ENCODE data around the gene MVP. TPM values are rescaled to one million over a fixed set of nuclear protein-coding genes. Genes with fewer than 3 reads are reported as not detected.

The MVP gene
- total RNA-seq, 1 donor = 273 TPM

DNA sequence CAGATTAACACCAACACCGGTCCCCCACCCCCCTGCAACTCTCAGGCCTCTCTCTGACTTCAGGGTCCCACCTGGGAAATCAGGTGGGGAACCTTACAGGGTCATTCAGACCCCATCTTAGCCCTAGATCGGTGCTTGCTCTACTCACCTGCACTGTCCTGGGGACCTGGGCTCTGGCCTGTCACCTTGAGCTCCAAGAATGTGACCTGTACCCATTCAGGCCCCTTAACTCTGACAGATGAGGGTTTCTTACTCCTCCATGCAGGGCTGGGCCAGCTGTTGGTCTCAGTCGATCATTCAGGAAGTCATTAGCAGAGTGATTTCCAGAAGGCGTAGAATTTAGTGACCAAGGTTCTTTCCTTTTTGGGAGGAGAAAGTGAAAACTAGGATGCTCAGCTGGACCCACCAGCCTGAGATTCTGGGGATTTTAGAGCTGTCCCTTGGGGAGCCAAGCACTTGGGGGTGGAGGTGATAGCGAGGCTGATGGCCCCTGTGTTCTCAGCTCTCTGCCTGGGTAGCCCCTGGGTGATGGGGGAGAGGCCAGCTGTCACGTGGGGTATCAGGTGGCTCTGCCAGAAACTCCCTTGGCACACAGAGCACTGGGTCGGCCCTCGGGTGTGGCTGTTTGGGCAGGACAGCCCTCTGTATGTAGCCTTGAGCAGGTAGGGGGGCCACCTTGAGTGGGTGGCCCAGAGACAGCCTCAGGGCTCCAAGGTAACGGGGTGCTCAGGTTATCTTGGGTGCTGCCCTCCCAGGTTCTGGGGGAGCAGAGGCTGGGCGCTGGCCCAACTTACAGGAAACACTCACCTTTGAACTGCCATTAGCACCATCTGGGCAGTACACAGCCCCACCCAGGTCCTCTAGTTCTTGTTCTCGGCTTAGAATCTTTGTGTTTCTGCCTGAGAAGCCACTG is 724 bp downstream of the MVP start:
- peak overlapping the region; percentile 88 for H3K27ac ChIP-seq (ENCODE audit: low read depth, low read length)
- no peaks in the 10 kb centered on the region for H3K27me3 ChIP-seq (ENCODE audit: insufficient read depth, low read length)
- peak; percentile 89 for DNase-seq (ENCODE audit: insufficient read length, low spot score, missing footprints)
- peak overlapping the region; percentile 99 for H3K4me2 ChIP-seq (ENCODE audit: insufficient read depth, low read length)
- H3K4me3 ChIP-seq (ENCODE audit: insufficient read depth, low read length) = peak overlapping the region; percentile 90
- peaks cover 16% of the 10 kb centered on the region for H3K36me3 ChIP-seq (ENCODE audit: insufficient read depth, low read length)
- peaks cover 66% of the 10 kb centered on the region for H3K4me1 ChIP-seq (ENCODE audit: insufficient read depth, low read length)
- H4K20me1 ChIP-seq (ENCODE audit: insufficient read depth, low read length) = peaks cover 24% of the 10 kb centered on the region
- H3K9me3 ChIP-seq (ENCODE audit: low read depth, low read length) = no peaks in the 10 kb centered on the region
- TF ChIP-seq, protein P1, sequence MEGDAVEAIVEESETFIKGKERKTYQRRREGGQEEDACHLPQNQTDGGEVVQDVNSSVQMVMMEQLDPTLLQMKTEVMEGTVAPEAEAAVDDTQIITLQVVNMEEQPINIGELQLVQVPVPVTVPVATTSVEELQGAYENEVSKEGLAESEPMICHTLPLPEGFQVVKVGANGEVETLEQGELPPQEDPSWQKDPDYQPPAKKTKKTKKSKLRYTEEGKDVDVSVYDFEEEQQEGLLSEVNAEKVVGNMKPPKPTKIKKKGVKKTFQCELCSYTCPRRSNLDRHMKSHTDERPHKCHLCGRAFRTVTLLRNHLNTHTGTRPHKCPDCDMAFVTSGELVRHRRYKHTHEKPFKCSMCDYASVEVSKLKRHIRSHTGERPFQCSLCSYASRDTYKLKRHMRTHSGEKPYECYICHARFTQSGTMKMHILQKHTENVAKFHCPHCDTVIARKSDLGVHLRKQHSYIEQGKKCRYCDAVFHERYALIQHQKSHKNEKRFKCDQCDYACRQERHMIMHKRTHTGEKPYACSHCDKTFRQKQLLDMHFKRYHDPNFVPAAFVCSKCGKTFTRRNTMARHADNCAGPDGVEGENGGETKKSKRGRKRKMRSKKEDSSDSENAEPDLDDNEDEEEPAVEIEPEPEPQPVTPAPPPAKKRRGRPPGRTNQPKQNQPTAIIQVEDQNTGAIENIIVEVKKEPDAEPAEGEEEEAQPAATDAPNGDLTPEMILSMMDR (IDR thresholded peaks at IDR 0.05; ENCODE audit: extremely low read depth, low read depth, low read length) = no peak
- peak overlapping the region; percentile 44 for H2AFZ ChIP-seq (ENCODE audit: low read length)
- peaks cover 81% of the 10 kb centered on the region for H3K79me2 ChIP-seq (ENCODE audit: insufficient read depth, low read length)

DNA sequence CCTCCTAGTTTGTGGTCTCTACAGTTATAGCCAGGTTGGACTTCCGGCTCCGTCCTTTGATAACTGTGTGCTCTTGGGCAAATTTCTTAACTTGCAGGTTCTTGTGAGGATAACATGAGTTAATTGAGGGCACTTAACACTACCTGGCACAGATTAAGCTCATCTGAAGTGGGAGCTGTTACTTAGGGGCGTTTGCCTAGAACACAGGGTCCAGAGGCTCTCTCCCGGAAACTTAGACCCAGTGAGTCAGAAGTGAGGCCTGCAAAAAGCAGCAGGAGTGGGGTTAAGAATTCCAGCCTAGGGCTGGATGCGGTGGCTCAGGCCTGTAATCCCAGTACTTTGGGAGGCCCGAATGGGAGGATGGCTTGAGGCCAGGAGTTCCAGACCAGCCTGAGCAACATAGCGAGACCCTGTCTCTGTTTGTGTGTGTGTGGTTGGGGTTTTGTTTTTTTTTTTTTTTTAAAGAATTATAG is 1.4 kb downstream of the MVP start:
- H3K4me3 ChIP-seq (ENCODE audit: insufficient read depth, low read length) = peak overlapping the region; percentile 90
- H3K4me2 ChIP-seq (ENCODE audit: insufficient read depth, low read length) = peak overlapping the region; percentile 99
- peaks cover 86% of the 10 kb centered on the region for H3K79me2 ChIP-seq (ENCODE audit: insufficient read depth, low read length)
- H4K20me1 ChIP-seq (ENCODE audit: insufficient read depth, low read length) = peaks cover 26% of the 10 kb centered on the region
- peak overlapping the region; percentile 44 for H2AFZ ChIP-seq (ENCODE audit: low read length)
- peaks cover 16% of the 10 kb centered on the region for H3K36me3 ChIP-seq (ENCODE audit: insufficient read depth, low read length)
- TF ChIP-seq, protein P1 (IDR thresholded peaks at IDR 0.05; ENCODE audit: extremely low read depth, low read depth, low read length) = no peak
- H3K27me3 ChIP-seq (ENCODE audit: insufficient read depth, low read length) = no peaks in the 10 kb centered on the region
- no peaks in the 10 kb centered on the region for H3K9me3 ChIP-seq (ENCODE audit: low read depth, low read length)
- DNase-seq (ENCODE audit: insufficient read length, low spot score, missing footprints) = peak; percentile 94
- peaks cover 71% of the 10 kb centered on the region for H3K4me1 ChIP-seq (ENCODE audit: insufficient read depth, low read length)
- peak overlapping the region; percentile 88 for H3K27ac ChIP-seq (ENCODE audit: low read depth, low read length)

DNA sequence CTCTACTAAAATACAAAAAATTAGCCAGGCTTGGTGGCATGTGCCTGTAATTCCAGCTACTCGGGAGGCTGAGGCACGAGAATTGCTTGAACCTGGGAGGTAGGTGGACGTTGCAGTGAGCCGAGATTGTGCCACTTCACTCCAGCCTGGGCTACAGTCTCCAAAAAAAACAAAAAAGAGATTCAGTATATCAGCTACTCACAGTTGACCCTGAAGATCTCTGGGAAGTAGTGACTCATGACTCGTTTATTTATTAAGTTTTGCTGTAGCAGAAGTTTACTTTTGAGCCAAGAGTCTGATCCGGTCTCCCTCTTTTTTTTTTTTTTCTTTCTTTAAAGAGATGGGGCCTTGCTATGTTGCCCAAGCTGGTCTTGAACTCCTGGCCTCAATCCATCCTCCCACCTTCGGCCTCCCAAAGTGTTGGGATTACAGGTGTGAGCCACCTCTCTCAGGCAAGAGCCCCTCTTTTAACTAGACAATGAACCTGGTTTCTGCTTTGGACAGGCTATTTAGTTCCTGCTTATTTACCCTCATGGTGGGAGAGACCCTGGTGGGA is 4.4 kb downstream of the MVP start:
- Histone ChIP-seq H3K4me2 (ENCODE audit: insufficient read depth, low read length) (peak overlapping the region; percentile 76), H3K4me1 (ENCODE audit: insufficient read depth, low read length) (peaks cover 71% of the 10 kb centered on the region), H3K27me3 (ENCODE audit: insufficient read depth, low read length) (no peaks in the 10 kb centered on the region), H2AFZ (ENCODE audit: low read length) (no peak overlapping the region), H3K36me3 (ENCODE audit: insufficient read depth, low read length) (peaks cover 2% of the 10 kb centered on the region), H3K27ac (ENCODE audit: low read depth, low read length) (peak overlapping the region; percentile 59), H3K4me3 (ENCODE audit: insufficient read depth, low read length) (peak overlapping the region; percentile 42), H3K79me2 (ENCODE audit: insufficient read depth, low read length) (peaks cover 92% of the 10 kb centered on the region), H4K20me1 (ENCODE audit: insufficient read depth, low read length) (peaks cover 48% of the 10 kb centered on the region), H3K9me3 (ENCODE audit: low read depth, low read length) (no peaks in the 10 kb centered on the region)
- peak; percentile 92 for DNase-seq (ENCODE audit: insufficient read length, low spot score, missing footprints)
- TF ChIP-seq, protein P1 (IDR thresholded peaks at IDR 0.05; ENCODE audit: extremely low read depth, low read depth, low read length) = no peak
